GM10248 (cell line): ENCODE measurements around the gene RSAD1.

Source experiments
- CTCF ChIA-PET: fragments of 300-600 bp; sonication (Branson Sonifier 250); formaldehyde crosslinking; extraction: SDS; loops from one replicate; lab custom pipeline; 2021; ENCODE audit warnings: antibody characterized with exemption; lab: Yijun Ruan, JAX
- POLR2A ChIA-PET: fragments of 350-650 bp; sonication (Branson Sonifier 250); formaldehyde crosslinking; extraction: SDS; loops from one replicate; lab custom pipeline; 2020; ENCODE audit warnings: antibody characterized with exemption; lab: Yijun Ruan, JAX
- DNase-seq: peaks from one replicate; pipeline ENCODE4 v3.0.0; 2012; ENCODE audit errors: extremely low spot score
- TF ChIP-seq, protein P1 (sequence below): IDR thresholded peaks from 2 replicates; pipeline ENCODE4 v1.5.1; 2012; ENCODE audit warnings: mild to moderate bottlenecking, low read depth; ENCODE audit errors: extremely low read depth, missing control alignments, control extremely low read depth

RSAD1 gene

DNA sequence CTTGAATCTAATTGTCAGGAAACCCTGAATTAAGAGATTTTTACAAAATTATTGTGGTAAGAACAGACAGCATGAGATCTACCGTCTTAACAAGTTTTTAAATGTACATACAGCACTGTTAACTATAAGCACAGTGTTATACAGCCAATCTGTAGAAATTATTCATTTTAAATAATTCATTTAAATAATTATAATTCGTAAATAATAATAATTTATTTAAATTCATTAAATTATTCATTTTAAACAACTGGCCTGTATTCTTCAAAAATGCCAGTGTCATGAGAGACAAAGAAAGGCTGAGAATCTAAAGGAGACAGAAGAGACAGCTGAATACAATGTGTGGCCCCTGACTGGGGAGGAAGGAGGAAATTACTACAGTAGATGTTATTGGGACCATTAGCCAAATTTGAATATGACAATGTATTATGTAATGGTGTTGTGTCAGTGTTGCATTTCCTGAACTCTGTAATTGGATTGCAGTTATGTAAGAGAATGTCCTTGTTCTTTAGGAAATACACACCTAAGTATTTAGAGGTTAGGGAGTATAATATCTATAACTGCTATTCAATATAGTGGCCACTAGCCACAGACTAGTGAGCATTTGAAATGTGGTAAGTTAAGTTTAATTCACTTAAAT lies 2.3 kb downstream of the RSAD1 start:
- POLR2A ChIA-PET = no interaction called here
- CTCF ChIA-PET = interaction anchor here (1.0 to 6.8 kb wide), 9 partner anchors 8 to 216 kb away, joined by 3 to 70 read pairs (median 4); no protein-coding TSS in a partner anchor
- TF ChIP-seq, protein P1, sequence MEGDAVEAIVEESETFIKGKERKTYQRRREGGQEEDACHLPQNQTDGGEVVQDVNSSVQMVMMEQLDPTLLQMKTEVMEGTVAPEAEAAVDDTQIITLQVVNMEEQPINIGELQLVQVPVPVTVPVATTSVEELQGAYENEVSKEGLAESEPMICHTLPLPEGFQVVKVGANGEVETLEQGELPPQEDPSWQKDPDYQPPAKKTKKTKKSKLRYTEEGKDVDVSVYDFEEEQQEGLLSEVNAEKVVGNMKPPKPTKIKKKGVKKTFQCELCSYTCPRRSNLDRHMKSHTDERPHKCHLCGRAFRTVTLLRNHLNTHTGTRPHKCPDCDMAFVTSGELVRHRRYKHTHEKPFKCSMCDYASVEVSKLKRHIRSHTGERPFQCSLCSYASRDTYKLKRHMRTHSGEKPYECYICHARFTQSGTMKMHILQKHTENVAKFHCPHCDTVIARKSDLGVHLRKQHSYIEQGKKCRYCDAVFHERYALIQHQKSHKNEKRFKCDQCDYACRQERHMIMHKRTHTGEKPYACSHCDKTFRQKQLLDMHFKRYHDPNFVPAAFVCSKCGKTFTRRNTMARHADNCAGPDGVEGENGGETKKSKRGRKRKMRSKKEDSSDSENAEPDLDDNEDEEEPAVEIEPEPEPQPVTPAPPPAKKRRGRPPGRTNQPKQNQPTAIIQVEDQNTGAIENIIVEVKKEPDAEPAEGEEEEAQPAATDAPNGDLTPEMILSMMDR = no peak
- no peak for DNase-seq

DNA sequence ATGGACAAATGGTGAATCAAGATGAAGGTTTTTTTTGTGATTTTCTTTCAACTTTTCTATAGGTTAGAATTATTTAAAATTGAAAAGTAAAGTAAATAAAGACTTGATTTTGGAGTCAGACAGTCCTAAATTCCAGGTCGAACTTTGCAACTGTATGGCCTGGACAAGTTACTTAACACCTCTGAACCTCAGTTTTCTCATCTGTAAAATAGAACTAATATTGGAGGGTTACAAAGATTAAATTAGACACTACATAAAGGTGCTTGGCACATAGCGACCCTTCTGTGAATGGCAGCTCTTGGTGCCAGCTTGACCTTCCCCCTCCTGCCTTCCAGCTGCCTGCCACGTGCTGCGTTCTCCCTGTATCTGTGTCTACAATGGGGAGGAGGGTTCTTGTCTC lies 3.0 kb downstream of the RSAD1 start:
- no peak for DNase-seq
- CTCF ChIA-PET = interaction anchor here (0.7 to 6.8 kb wide), 20 partner anchors 8 to 216 kb away, joined by 3 to 70 read pairs (median 4); partner anchors contain the start of genes CACNA1G and LRRC59
- POLR2A ChIA-PET = no interaction called here
- TF ChIP-seq, protein P1 = no peak

DNA sequence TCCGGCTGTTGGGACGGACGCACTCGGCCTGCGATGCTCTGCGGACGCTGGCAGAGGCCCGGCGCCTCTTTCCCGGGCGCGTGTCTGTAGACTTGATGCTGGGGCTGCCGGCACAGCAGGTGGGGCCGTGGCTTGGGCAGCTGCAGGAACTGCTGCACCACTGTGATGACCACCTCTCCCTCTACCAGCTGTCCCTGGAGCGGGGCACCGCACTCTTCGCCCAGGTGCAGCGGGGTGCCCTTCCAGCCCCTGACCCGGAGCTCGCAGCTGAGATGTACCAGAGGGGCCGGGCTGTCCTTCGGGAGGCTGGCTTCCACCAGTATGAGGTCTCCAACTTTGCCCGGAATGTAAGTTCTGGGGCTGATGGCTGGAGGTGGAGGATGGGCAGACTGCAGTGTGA lies 3.5 kb downstream of the RSAD1 start:
- POLR2A ChIA-PET = no interaction called here
- TF ChIP-seq, protein P1 = no peak
- CTCF ChIA-PET = interaction anchor here (0.7 to 6.8 kb wide), 21 partner anchors 9 to 215 kb away, joined by 3 to 70 read pairs (median 4); partner anchors contain the start of genes CACNA1G and LRRC59

DNA sequence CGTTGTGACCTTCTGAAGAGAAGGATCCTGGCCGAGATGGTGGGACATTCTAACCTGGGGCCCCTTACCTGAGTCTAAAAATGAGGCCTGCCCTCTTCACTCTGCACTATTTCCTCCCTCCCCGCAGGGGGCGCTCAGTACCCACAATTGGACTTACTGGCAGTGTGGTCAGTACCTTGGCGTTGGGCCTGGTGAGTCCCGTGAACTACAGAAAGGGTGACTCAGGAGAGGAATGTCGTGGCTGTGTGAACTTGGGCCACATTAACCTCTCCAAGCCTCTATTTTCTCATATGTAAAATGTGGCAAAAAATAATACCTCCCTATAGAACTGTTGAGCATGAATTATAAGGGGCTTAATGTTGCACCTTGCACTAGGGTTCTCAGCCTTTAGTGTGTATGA lies 3.9 kb downstream of the RSAD1 start:
- POLR2A ChIA-PET = interaction anchor here (0.7 kb wide), 1 partner anchor 248 kb away, joined by 4 read pairs; no protein-coding TSS in a partner anchor
- TF ChIP-seq, protein P1 = peak; percentile 95
- CTCF ChIA-PET = interaction anchor here (0.6 to 6.8 kb wide), 21 partner anchors 10 to 215 kb away, joined by 3 to 70 read pairs (median 4); partner anchors contain the start of genes CACNA1G and LRRC59
- peak; percentile 82 for DNase-seq

More for the DNA sequence above, 3.5 kb downstream of the RSAD1 start:
- DNase-seq = no peak

DNA sequence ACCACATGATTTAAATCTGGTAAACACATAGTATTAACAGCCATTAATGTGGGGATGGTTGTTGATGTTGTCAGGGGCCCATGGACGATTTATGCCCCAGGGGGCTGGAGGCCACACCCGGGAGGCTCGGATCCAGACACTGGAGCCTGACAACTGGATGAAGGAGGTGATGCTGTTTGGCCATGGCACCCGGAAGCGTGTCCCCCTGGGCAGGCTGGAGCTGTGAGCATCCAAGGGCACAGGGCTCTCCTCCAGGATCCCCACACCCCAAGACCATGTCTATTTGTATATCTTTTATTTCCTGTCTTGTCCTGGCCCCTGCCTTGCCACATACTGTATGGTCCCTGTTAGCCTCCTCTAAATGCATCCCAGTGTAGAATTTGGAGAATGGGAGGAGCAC lies 4.6 kb downstream of the RSAD1 start:
- ChIA-PET POLR2A (interaction anchor here (1.1 kb wide), 1 partner anchor 236 kb away, joined by 4 read pairs; the partner anchor contains the start of gene LUC7L3), CTCF (interaction anchor here (0.6 to 6.8 kb wide), 14 partner anchors 10 to 389 kb away, joined by 3 to 70 read pairs (median 6); partner anchors contain the start of gene LRRC59)
- TF ChIP-seq, protein P1 = no peak
- DNase-seq = no peak

DNA sequence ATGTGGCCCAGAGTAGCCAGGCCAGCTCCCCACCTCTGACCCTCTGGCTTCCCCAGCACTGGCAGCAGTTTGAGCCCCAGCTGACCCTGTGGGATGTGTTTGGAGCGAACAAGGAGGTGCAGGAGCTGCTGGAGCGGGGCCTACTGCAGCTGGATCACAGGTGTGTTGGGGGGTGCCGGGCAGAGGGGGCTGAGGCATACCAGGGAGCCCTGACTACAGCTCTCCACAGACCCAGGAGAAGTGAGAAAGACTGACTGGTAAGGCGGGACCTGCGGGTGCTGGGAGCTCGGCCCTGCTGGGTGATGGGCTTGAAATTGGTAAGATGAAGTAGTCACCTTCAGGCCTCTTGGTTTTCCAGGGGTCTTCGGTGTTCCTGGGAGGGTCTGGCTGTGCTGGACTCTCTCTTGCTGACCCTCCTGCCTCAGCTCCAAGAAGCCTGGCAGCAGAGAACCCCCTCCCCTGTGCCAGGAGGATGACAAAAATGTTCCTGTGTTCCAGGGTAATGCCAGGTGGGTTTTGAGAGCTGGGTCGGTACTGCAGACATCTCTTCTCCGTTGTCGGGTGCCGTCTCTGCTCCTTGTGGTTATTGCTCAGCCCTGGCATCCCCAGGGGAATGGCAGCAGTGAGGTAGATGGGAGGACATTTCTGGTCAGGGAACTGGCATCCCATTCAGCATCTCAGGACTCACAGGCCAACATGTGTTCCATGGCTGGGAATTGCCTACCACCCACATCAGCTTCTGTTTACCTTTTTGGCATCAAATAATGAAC lies 5.9 kb downstream of the RSAD1 start:
- ChIA-PET POLR2A (no interaction called here), CTCF (interaction anchor here (1.0 to 6.8 kb wide), 11 partner anchors 9 to 162 kb away, joined by 3 to 70 read pairs (median 5); partner anchors contain the start of gene LRRC59)
- DNase-seq = no peak
- TF ChIP-seq, protein P1 = no peak
